Eye (tissue), 1 donor: Measurements from ENCODE around the gene RIIAD1.
A peak's percentile ranks its signal among the peaks of the same experiment; 100 is the strongest.
"Not testable (repeated sequence)": the region's sequence is repeated elsewhere in the genome, so short reads cannot be mapped to it uniquely, and the experiment has no call there.

Source experiments
- DNase-seq: peaks from one replicate; pipeline ENCODE4 v3.0.0-alpha.2; 2015

RIIAD1 gene

GRCh38 chr1:151711044-151711800 is 10.1 kb upstream of the RIIAD1 start:
- DNase-seq: peak; percentile 35

GRCh38 chr1:151711951-151712350 is 9.4 kb upstream of the RIIAD1 start:
- DNase-seq: no peak

DNA sequence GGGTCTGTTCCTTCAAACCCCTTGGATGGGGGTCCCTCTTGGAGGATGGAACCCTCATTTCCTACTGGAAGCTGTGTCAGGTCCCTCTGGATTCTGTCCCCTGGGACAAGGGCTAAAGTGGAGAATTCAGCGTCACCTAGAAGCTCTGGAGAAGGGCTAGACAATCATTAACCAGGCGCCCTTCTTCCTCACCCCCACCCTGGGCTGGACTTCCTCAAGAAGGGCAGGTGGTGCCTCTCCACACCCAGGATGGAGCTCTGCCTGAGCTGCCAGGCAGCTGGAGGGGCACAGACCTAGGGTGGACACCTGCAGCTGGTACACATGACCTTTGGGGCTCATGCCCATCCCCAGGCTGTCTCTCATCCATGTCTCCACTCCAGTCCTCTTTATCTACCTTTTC is 8.3 kb upstream of the RIIAD1 start:
- DNase-seq: no peak

DNA sequence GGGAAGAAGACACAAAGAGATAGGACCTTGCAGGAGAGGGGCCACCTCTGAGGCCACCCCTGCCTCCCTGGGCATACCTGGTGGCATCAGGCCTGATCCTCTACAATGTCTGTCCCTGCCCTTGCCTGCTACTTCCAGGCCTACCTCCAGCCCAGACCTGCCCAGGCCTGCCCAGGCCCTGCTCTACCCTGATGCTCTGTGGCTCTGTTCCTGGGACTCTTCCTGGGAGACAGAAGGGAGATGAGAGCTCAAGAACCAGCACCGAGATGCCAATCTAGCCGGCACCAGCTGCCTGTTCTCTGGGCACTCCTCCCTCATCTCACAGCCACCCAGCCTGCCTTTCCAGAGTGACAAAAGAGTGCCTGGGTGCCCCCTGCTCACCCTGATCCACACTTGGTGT is 7.4 kb upstream of the RIIAD1 start:
- DNase-seq: no peak

GRCh38 chr1:151714820-151715725 is 6.2 kb upstream of the RIIAD1 start:
- DNase-seq: no peak

DNA sequence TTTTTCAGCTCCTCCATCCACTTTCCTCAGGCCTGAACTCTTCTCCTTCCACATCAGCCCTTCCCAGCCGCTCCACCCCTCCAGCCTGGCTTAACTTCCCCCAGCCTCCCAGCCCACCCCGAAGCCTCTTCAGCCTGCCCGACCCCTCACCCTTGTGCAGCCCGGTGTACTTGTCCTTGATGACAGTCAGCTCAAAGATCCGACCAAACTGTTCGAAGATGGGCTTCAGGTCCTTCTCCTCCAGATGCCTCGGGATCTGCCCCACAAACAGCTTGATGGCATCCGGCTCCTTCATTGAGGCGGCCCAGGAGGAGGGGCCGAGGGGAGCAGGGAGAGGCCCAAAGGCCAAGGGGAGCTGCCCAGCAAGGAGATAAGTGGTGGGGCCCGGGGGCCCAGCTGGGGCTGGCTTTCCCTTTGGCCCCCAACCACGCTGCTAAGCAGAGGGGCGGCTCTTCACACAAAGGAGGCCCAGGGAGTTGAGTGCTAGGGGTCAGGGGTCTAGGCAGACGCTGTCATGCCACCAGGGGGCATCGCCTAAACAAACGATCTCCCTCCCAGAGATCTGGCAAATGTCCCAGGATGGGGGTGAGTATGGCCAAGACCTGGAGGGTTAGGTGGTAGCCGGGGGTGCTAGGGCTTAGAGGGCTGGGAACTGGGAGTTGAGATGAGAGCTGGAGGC is 5.5 kb upstream of the RIIAD1 start:
- DNase-seq: peak; percentile 84

DNA sequence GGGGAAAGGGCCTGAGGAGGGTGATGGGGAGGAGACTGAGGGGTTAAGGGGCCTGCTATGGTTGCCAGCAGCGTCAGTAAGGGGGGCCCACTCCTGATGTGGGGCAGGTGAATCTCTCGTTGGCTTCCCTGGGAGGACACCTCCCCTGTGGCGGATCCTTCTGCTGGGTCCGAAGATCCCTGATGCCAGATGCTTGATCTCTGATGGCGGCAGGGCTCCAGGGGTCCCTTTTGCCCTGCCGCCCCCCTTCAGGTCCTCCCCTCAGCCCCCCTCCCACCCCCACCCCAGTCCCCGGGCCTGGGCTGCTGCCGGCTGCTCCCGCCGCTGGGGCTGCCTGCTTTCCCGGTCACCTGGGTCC is 4.9 kb upstream of the RIIAD1 start:
- no peak for DNase-seq

GRCh38 chr1:151716771-151717631 is 4.3 kb upstream of the RIIAD1 start, which contains the start of gene CELF3:
CELF3 (minus strand) TSS chr1:151716803; CDS start chr1:151716020, 783 bp downstream.
- DNase-seq: peak; percentile 95

- DNase-seq: no peak
Observed at GRCh38 chr1:151718011-151718431, 3.3 kb upstream of the RIIAD1 start.

GRCh38 chr1:151718666-151719065 is 2.7 kb upstream of the RIIAD1 start:
- no peak for DNase-seq

GRCh38 chr1:151720125-151720524 is 1.2 kb upstream of the RIIAD1 start:
- no peak for DNase-seq

DNA sequence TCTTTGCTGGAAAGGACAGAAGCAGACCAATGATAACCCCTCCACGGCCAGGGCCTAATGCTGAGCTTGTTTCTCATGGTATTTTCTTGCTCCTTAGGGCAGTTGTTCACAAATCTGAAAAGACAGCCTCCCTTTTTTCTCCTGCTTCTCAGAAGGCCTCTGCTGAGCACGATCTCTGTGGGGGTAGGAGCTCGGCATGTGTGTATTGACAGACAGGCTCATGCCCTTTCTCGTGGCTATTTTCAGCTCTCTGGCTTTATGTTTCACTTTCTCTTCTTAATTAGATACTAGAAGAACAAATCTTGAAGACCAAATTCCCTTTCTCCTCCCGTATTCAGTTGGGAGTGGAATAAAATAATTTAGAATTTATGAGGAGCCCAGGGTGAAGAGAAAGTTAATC is 768 bp upstream of the RIIAD1 start:
- DNase-seq: no peak

- DNase-seq: no peak
Observed at GRCh38 chr1:151721788-151722510, 627 bp downstream of the RIIAD1 start.

DNA sequence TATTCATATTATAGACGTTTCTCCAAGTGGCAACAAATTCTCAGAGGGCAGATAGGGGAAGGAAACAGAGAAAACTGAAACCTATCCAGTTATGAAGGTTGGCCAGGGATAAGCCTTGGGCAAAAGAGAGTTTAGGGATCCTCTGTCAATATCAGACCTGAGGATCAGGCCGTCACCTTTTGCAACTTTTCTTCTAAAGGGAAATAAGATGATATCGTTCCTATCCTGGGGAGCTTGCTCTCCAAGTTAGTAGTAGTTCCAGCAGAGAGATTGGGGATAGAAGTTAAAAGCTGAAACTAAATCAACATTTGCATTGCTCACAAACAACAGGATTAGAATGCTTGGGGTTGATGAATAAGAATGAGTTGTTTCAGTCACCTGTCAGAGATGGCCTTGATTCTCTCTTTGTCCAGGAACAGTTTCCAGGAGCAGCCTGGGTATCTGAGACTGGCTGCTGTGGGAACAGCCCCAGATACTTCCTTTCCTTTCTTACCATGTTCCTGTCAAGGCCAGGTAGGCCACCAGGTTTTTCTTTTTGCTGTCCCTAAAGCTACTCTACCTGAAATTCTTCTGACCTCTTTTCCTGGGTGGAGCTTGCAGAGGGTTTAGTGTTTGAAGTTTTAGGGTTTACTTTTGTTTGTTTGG is 2.5 kb downstream of the RIIAD1 start:
- no peak for DNase-seq

- DNase-seq: peak; percentile 55
Observed at GRCh38 chr1:151728151-151729054, 7.1 kb downstream of the RIIAD1 start.

GRCh38 chr1:151729157-151729965 is 8.0 kb downstream of the RIIAD1 start:
- DNase-seq: no peak

DNA sequence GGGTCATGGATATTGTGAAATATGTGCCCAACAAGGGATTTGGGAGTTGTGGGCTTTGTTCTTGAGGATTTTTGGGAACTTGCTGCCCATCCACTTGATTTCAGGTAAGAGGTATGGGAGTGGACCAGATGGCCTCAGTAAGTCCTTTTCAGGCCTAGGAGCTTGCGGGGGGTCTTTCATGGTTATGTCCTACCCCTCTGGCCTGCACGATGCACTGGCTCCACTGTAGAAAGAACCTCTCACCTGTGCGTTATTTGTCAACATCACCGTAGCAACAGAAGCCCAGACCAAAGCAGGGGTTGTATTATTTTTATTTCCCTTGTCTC is 8.6 kb downstream of the RIIAD1 start:
- DNase-seq: no peak

DNA sequence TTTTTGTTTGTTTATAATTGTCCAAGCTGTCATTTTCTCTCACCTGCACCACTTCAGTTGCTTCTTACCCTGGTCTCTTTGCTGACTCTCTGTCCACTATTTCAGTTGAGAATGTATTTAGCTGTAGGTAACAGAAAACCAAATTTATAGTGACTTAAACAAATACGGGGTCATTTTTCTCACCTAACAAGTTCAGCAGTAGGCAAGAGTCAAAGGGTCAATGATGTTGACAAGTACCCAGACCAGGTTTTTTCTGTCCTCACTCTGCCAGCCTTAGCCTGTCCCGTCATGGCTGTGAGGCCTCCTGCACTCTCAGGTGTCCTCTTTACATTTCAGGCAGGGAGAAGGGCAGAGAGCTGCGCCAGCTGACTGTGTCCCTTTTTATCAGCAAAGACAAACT is 11.8 kb downstream of the RIIAD1 start:
- DNase-seq: no peak

DNA sequence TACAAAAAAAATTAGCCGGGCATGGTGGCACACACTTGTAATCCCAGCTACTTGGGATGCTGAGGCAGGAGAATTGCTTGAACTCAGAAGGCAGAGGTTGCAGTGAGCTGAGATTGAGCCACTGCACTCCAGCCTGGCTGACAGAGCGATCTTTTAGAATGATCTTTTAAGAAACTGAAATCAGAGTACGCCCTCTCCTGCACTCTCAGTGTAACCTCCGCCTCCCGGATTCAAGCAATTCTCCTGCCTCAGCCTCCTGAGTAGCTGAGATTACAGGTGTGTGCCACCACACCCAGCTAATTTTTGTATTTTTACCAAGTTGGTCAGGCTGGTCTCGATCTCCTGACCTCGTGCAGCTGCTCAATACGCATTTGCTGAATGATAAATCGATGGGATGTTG is 12.7 kb downstream of the RIIAD1 start:
- not testable (repeated sequence) for DNase-seq
